ENCODE measurements around the gene HIRA. TPM values are rescaled to one million over a fixed set of nuclear protein-coding genes. Genes with fewer than 3 reads are reported as not detected.
"Not testable (repeated sequence)": the region's sequence is repeated elsewhere in the genome, so short reads cannot be mapped to it uniquely, and the experiment has no call there.

Gene HIRA
- total RNA-seq, 4 donors from 2014 or later: 63.8 to 139 (median 107) TPM

- 94 to 100% methylated on average over 1 of the region's 1 CpG for WGBS, 2 donors
- no peaks in the 10 kb centered on the region for H3K4me1 ChIP-seq
- DNase-seq: no peak
- no peak for TF ChIP-seq CTCF (IDR thresholded peaks at IDR 0.05)
- TF ChIP-seq POLR2A (IDR thresholded peaks at IDR 0.05): no peak
- no peaks in the 10 kb centered on the region for H3K9me3 ChIP-seq
- H3K4me3 ChIP-seq (replicated peaks in 1 of 3): no peak overlapping the region
- H3K36me3 ChIP-seq: peaks cover 67 to 93% of the 10 kb centered on the region in 2 donors
- no peaks in the 10 kb centered on the region for H3K27me3 ChIP-seq
- intact Hi-C loops (cut with DNase I): no loop called here
- H3K27ac ChIP-seq: no peak overlapping the region
These were observed 57.1 kb downstream of the HIRA start for GRCh38 chr22:19374410-19374809.

GRCh38 chr22:19373450-19373849, 58.1 kb downstream of the HIRA start:
- TF ChIP-seq CTCF (IDR thresholded peaks at IDR 0.05): no peak
- no peak for TF ChIP-seq POLR2A (IDR thresholded peaks at IDR 0.05)
- intact Hi-C loops (cut with DNase I): no loop called here
- 93 to 96% methylated on average over 5 of the region's 5 CpGs for WGBS, 2 donors
- no peak overlapping the region for H3K4me3 ChIP-seq (replicated peaks in 1 of 3)
- peaks cover 77 to 94% of the 10 kb centered on the region in 2 donors for H3K36me3 ChIP-seq
- no peaks in the 10 kb centered on the region for H3K27me3 ChIP-seq
- DNase-seq: no peak
- no peaks in the 10 kb centered on the region for H3K4me1 ChIP-seq
- no peak overlapping the region for H3K27ac ChIP-seq
- no peaks in the 10 kb centered on the region for H3K9me3 ChIP-seq

- H3K4me1 ChIP-seq: no peaks in the 10 kb centered on the region
- H3K9me3 ChIP-seq: no peaks in the 10 kb centered on the region
- TF ChIP-seq POLR2A (IDR thresholded peaks at IDR 0.05): no peak
- no peak for TF ChIP-seq CTCF (IDR thresholded peaks at IDR 0.05)
- no peak for DNase-seq
- H3K27me3 ChIP-seq: no peaks in the 10 kb centered on the region
- peak overlapping the region in 1 of 3 donors; percentile 32 for H3K27ac ChIP-seq
- intact Hi-C loops (cut with DNase I): no loop called here
- peaks cover 67 to 91% of the 10 kb centered on the region in 2 donors for H3K36me3 ChIP-seq
- H3K4me3 ChIP-seq (replicated peaks in 1 of 3): no peak overlapping the region
These were observed 59.6 kb downstream of the HIRA start for GRCh38 chr22:19371893-19372292.

- H3K9me3 ChIP-seq: no peaks in the 10 kb centered on the region
- peaks cover 46 to 74% of the 10 kb centered on the region in 2 donors for H3K36me3 ChIP-seq
- no peaks in the 10 kb centered on the region for H3K27me3 ChIP-seq
- no peak for TF ChIP-seq CTCF (IDR thresholded peaks at IDR 0.05)
- no peak for TF ChIP-seq POLR2A (IDR thresholded peaks at IDR 0.05)
- DNase-seq: no peak
- intact Hi-C loops (cut with DNase I): no loop called here
- H3K27ac ChIP-seq: peak overlapping the region in 1 of 3 donors; percentile 58
- 100% methylated on average over 2 of the region's 2 CpGs; no CpG with 5 or more reads in 1 of the 2 donors for WGBS, 2 donors
- peaks cover 0 to under 1% of the 10 kb centered on the region in 2 donors for H3K4me1 ChIP-seq
- no peak overlapping the region for H3K4me3 ChIP-seq (replicated peaks in 1 of 3)
These were observed 62.7 kb downstream of the HIRA start for GRCh38 chr22:19368876-19369275.

GRCh38 chr22:19367763-19368367, 63.7 kb downstream of the HIRA start:
- H3K27me3 ChIP-seq: no peaks in the 10 kb centered on the region
- H3K4me3 ChIP-seq (replicated peaks in 1 of 3): no peak overlapping the region
- H3K27ac ChIP-seq: peak overlapping the region in 2 of 3 donors; percentile 22 to 53
- intact Hi-C loops (cut with DNase I): no loop called here
- WGBS, 2 donors: 90 to 93% methylated on average over 3 of the region's 3 CpGs
- no peak for TF ChIP-seq POLR2A (IDR thresholded peaks at IDR 0.05)
- TF ChIP-seq CTCF (IDR thresholded peaks at IDR 0.05): no peak
- H3K36me3 ChIP-seq: peaks cover 51 to 70% of the 10 kb centered on the region in 2 donors
- H3K9me3 ChIP-seq: no peaks in the 10 kb centered on the region
- no peak for DNase-seq
- H3K4me1 ChIP-seq: peaks cover 5 to 11% of the 10 kb centered on the region in 2 donors

GRCh38 chr22:19363541-19363940, 68.0 kb downstream of the HIRA start:
- H3K27me3 ChIP-seq; H3K9me3 ChIP-seq; intact Hi-C loops (cut with DNase I); DNase-seq; H3K4me3 ChIP-seq (replicated peaks in 1 of 3): not testable (repeated sequence)
- Histone ChIP-seq H3K36me3 (peaks cover 39 to 64% of the 10 kb centered on the region in 2 donors), H3K4me1 (peaks cover 45 to 48% of the 10 kb centered on the region in 2 donors), H3K27ac (peak overlapping the region; percentile 63 to 99 (median 82))
- WGBS, 2 donors: 97 to 99% methylated on average over 7 of the region's 7 CpGs

All from thyroid gland (tissue), 4 donors.